Loucy (cell line): ENCODE data around the gene ADGRL2.

Source experiments
- EZH2phosphoT487 ChIP-seq: fragments of 200-600 bp; IDR thresholded peaks from 2 replicates; pipeline ENCODE4 v1.6.1; 2018; ENCODE audit warnings: antibody characterized with exemption, mild to moderate bottlenecking, moderate library complexity, borderline replicate concordance
- TF ChIP-seq, protein P1 (sequence below): fragments of 200-600 bp; sonication (generic); conservative IDR thresholded peaks from 2 replicates; pipeline ENCODE4 v1.5.1; 2014; ENCODE audit warnings: mild to moderate bottlenecking, antibody characterized with exemption, low read length

DNA sequence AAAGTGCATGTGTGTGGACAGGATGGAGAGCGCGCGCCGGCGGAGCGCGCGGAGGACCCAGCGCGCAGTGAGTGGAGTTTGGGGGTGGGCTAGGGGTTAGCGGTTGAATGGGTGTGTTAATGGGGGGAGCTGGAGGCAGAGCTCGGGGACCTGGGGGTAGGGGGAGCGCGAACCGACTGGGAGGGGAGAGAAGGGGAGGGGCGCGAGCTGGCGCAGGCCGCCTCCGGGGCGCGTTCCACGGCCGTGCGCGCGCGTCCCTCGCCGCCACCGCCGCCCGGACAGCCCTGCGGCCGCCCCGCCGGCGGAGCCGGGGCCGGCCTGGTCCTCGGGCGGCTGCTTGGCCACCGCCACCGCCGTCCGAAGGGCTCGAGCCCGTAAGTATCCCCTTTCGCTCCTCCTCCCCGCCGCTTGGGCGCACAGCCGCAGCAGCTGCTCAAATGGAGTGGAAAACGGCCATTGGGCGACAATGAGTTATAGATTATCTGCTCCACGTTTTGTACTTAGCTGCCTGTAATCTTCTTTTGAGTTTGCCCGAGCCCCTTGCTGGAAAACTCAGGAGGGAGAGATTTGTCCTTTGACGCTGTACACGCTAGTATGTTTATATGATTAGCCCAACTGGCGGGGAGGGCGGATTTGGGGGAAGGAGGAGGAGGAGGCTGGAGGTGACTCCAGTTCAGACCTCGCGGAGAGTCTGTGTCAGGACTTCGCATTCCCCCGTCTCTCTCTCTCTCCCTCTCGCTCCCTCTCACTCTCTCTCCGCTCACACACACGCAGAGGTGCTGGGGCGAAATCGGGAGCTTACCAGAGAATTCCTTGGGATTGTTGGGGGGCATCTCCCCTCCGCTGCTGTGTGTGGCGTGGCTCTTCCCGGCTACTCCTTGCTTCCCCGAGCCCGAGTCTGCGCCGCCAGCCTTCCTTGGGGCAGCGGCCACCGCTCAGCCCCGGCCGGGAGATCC is at the start of gene ADGRL2:
- TF ChIP-seq, protein P1, sequence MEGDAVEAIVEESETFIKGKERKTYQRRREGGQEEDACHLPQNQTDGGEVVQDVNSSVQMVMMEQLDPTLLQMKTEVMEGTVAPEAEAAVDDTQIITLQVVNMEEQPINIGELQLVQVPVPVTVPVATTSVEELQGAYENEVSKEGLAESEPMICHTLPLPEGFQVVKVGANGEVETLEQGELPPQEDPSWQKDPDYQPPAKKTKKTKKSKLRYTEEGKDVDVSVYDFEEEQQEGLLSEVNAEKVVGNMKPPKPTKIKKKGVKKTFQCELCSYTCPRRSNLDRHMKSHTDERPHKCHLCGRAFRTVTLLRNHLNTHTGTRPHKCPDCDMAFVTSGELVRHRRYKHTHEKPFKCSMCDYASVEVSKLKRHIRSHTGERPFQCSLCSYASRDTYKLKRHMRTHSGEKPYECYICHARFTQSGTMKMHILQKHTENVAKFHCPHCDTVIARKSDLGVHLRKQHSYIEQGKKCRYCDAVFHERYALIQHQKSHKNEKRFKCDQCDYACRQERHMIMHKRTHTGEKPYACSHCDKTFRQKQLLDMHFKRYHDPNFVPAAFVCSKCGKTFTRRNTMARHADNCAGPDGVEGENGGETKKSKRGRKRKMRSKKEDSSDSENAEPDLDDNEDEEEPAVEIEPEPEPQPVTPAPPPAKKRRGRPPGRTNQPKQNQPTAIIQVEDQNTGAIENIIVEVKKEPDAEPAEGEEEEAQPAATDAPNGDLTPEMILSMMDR: no peak
- no peak for TF ChIP-seq EZH2phosphoT487
